Sciatic nerve (tissue), 2 donors: ENCODE results near the gene CACNG1. TPM values are rescaled to one million over a fixed set of nuclear protein-coding genes. Genes with fewer than 3 reads are reported as not detected.
"Not testable (repeated sequence)": the region's sequence is repeated elsewhere in the genome, so short reads cannot be mapped to it uniquely, and the experiment has no call there.

Experiments
- ATAC-seq: fragments of 200-7000 bp; cut with Tn5 transposase; one replicate; pipeline ENCODE4 v1.9.1; 2020; ENCODE audit warnings: mild to moderate bottlenecking, moderate library complexity
- DNase-seq: peaks from one replicate; pipeline ENCODE4 v3.0.0-alpha.2; 2020; ENCODE audit warnings: low spot score
- intact Hi-C: fragments of 100-400 bp; cut with DNase I; formaldehyde crosslinking; loops from one replicate; pipeline ENCODE4 v1.14.2; 2022
- total RNA-seq: library from RNA; stranded (reverse); fragmentation: NEBNext Ultra II Directional; extraction: Animal tissue kit (Norgen Biotek cat#: 25700); gene quantifications from one replicate; pipeline ENCODE4 v1.2.1, GENCODE V29; 2021
- donor health status: DM: no; HTN: no; CAD: no.
- donor health status: DM: no; HTN: no; CAD: no.

The CACNG1 gene
- total RNA-seq, 1 donor from 2014 or later, result not detected

GRCh38 chr17:67067571-67068482 lies 23.5 kb downstream of the CACNG1 start:
- ATAC-seq, result no peak

GRCh38 chr17:67068999-67069398 lies 24.6 kb downstream of the CACNG1 start:
- no peak for ATAC-seq
- intact Hi-C loops, result no loop called here
- no peak for DNase-seq

More at GRCh38 chr17:67067571-67068482, 23.5 kb downstream of the CACNG1 start:
- intact Hi-C loops, result no loop called here
- DNase-seq, result no peak

GRCh38 chr17:67069603-67070136 lies 25.3 kb downstream of the CACNG1 start:
- intact Hi-C loops, result no loop called here
- ATAC-seq (no peak), DNase-seq (no peak)

GRCh38 chr17:67071595-67071994 lies 27.2 kb downstream of the CACNG1 start:
- DNase-seq, result no peak
- ATAC-seq, result no peak

GRCh38 chr17:67072885-67073284 lies 28.5 kb downstream of the CACNG1 start:
- intact Hi-C loops, result no loop called here

More at GRCh38 chr17:67071595-67071994, 27.2 kb downstream of the CACNG1 start:
- intact Hi-C loops, result no loop called here

GRCh38 chr17:67074781-67075180 lies 30.4 kb downstream of the CACNG1 start:
- intact Hi-C loops, result no loop called here
- ATAC-seq (no peak), DNase-seq (no peak)

More at GRCh38 chr17:67072885-67073284, 28.5 kb downstream of the CACNG1 start:
- ATAC-seq, result no peak
- no peak for DNase-seq

- no peak for ATAC-seq
- no peak for DNase-seq
- intact Hi-C loops, result no loop called here
These were observed 31.9 kb downstream of the CACNG1 start for GRCh38 chr17:67076290-67076689.

- intact Hi-C loops, result no loop called here
- DNase-seq, result no peak
- no peak for ATAC-seq
These were observed 33.9 kb downstream of the CACNG1 start for GRCh38 chr17:67078292-67078691.

GRCh38 chr17:67079491-67079890 lies 35.1 kb downstream of the CACNG1 start:
- no peak for ATAC-seq
- intact Hi-C loops, result no loop called here
- DNase-seq, result no peak

- intact Hi-C loops, result no loop called here
- DNase-seq, result no peak
- no peak for ATAC-seq
These were observed 36.5 kb downstream of the CACNG1 start for GRCh38 chr17:67080804-67081203.

GRCh38 chr17:67082107-67082506 lies 37.8 kb downstream of the CACNG1 start:
- ATAC-seq (no peak), DNase-seq (no peak)
- intact Hi-C loops, result no loop called here

- intact Hi-C loops, result no loop called here
- ATAC-seq (no peak), DNase-seq (no peak)
These were observed 41.1 kb downstream of the CACNG1 start for GRCh38 chr17:67085406-67085805.

GRCh38 chr17:67088639-67089038 lies 44.3 kb downstream of the CACNG1 start:
- intact Hi-C loops, result no loop called here
- DNase-seq (no peak), ATAC-seq (no peak)

GRCh38 chr17:67090341-67090740 lies 46.0 kb downstream of the CACNG1 start:
- DNase-seq (no peak), ATAC-seq (no peak)
- intact Hi-C loops, result no loop called here

- intact Hi-C loops, result no loop called here
- no peak for DNase-seq
- no peak for ATAC-seq
These were observed 47.9 kb downstream of the CACNG1 start for GRCh38 chr17:67092291-67092690.

- ATAC-seq, DNase-seq, intact Hi-C loops: not testable (repeated sequence)
These were observed 48.4 kb downstream of the CACNG1 start for GRCh38 chr17:67092710-67093109.

- DNase-seq (no peak), ATAC-seq (no peak)
- intact Hi-C loops, result no loop called here
These were observed 49.0 kb downstream of the CACNG1 start for GRCh38 chr17:67093348-67093747.

- DNase-seq, intact Hi-C loops: not testable (repeated sequence)
- peak; percentile 62 for ATAC-seq
These were observed 50.9 kb downstream of the CACNG1 start for GRCh38 chr17:67095291-67095690.

GRCh38 chr17:67095803-67096202 lies 51.4 kb downstream of the CACNG1 start:
- no peak for ATAC-seq
- no peak for DNase-seq
- intact Hi-C loops, result no loop called here

GRCh38 chr17:67096609-67097008 lies 52.3 kb downstream of the CACNG1 start:
- intact Hi-C loops, result no loop called here
- DNase-seq (no peak), ATAC-seq (no peak)
